CD14-positive monocyte (primary cell): Measurements from ENCODE around the gene SLC1A6. TPM values are rescaled to one million over a fixed set of nuclear protein-coding genes. Genes with fewer than 3 reads are reported as not detected.

Source experiments
- DNase-seq, 3 donors: peaks; one replicate each; pipeline ENCODE4 v3.0.0-alpha.2; 2011 to 2022
- H2AFZ ChIP-seq: 2 replicates; pipeline ENCODE4 v1.6.0; 2012; ENCODE audit warnings: mild to moderate bottlenecking, low read depth, low read length, inconsistent platforms; ENCODE audit not compliant: insufficient read depth, poor library complexity, severe bottlenecking
- H3K27ac ChIP-seq, 2 donors: 1 replicate in 1 of 2; 2 replicates in 1 of 2; pipeline ENCODE4 v1.5.1; 2012 to 2013; ENCODE audit warnings: low read length in 2 of 2, control low read depth in 1 of 2, inconsistent platforms in 1 of 2, low read depth in 1 of 2, mild to moderate bottlenecking in 1 of 2
- H3K27me3 ChIP-seq, 2 donors: one replicate each; pipeline versions ENCODE4 v1.6.0 to v1.6.1; 2011 to 2013; ENCODE audit warnings: low read length in 2 of 2; ENCODE audit not compliant: control insufficient read depth in 2 of 2, insufficient read depth in 2 of 2
- H3K36me3 ChIP-seq, 2 donors: replicated peaks in 1 of 2; 1 replicate in 1 of 2; 2 replicates in 1 of 2; pipeline versions ENCODE4 v1.5.1 to v1.6.1; 2012 to 2013; ENCODE audit warnings: low read length in 2 of 2, control low read depth in 1 of 2, inconsistent platforms in 1 of 2, mild to moderate bottlenecking in 1 of 2; ENCODE audit not compliant: insufficient read depth in 2 of 2, control insufficient read depth in 1 of 2
- H3K4me1 ChIP-seq, 2 donors: 1 replicate in 1 of 2; 2 replicates in 1 of 2; pipeline versions ENCODE4 v1.5.1 to v1.6.1; 2012 to 2013; ENCODE audit warnings: low read length in 2 of 2, control low read depth in 1 of 2, inconsistent platforms in 1 of 2, mild to moderate bottlenecking in 1 of 2, moderate library complexity in 1 of 2; ENCODE audit not compliant: insufficient read depth in 2 of 2, control insufficient read depth in 1 of 2
- H3K4me2 ChIP-seq: replicated peaks from 2 replicates; pipeline ENCODE3; 2012; ENCODE audit warnings: low read length, moderate library complexity, mild to moderate bottlenecking; ENCODE audit not compliant: poor library complexity, severe bottlenecking; ENCODE audit errors: extremely low read depth
- H3K4me3 ChIP-seq, 3 experiments: fragments of 200-600 bp in 1 of 3; sonication (generic) in 1 of 3; replicated peaks in 1 of 3; 1 replicate in 2 of 3; 2 replicates in 1 of 3; pipeline ENCODE4 v1.5.1; 2011 to 2013; ENCODE audit warnings: low read length in 3 of 3, mild to moderate bottlenecking in 3 of 3, control low read depth in 2 of 3, low read depth in 2 of 3, inconsistent platforms in 1 of 3, moderate library complexity in 1 of 3
- H3K79me2 ChIP-seq: 2 replicates; pipeline ENCODE4 v1.6.0; 2012; ENCODE audit warnings: mild to moderate bottlenecking, control low read depth, inconsistent platforms, low read length, moderate library complexity; ENCODE audit not compliant: insufficient read depth
- H3K9ac ChIP-seq: 2 replicates; pipeline ENCODE4 v1.6.0; 2017; ENCODE audit warnings: low read length, mild to moderate bottlenecking; ENCODE audit not compliant: insufficient read depth, poor library complexity, severe bottlenecking
- H3K9me3 ChIP-seq, 2 donors: replicated peaks in 1 of 2; 1 replicate in 1 of 2; 2 replicates in 1 of 2; pipeline versions ENCODE4 v1.5.1 to v1.6.1; 2012 to 2013; ENCODE audit warnings: low read length in 2 of 2, control low read depth in 1 of 2; ENCODE audit not compliant: control insufficient read depth in 1 of 2, insufficient read depth in 1 of 2
- H4K20me1 ChIP-seq: 2 replicates; pipeline ENCODE4 v1.6.0; 2012; ENCODE audit warnings: mild to moderate bottlenecking, low read length, control low read depth, moderate library complexity; ENCODE audit not compliant: insufficient read depth
- H3K27ac Mint-ChIP-seq, 7 donors: one replicate each; pipeline ENCODE4 v1.8.0; 2020; ENCODE audit warnings: mild to moderate bottlenecking in 7 of 7, mixed read lengths in 7 of 7, moderate library complexity in 6 of 7, inconsistent platforms in 2 of 7
- H3K27me3 Mint-ChIP-seq, 3 donors: one replicate each; pipeline ENCODE4 v1.8.0; 2021 to 2022; ENCODE audit warnings: low read depth in 3 of 3, mild to moderate bottlenecking in 3 of 3, mixed read lengths in 3 of 3, moderate library complexity in 3 of 3, inconsistent platforms in 1 of 3
- H3K36me3 Mint-ChIP-seq, 2 donors: one replicate each; pipeline ENCODE4 v1.8.0; 2020; ENCODE audit warnings: mixed read lengths in 2 of 2, inconsistent platforms in 1 of 2, mild to moderate bottlenecking in 1 of 2
- H3K4me1 Mint-ChIP-seq: one replicate; pipeline ENCODE4 v1.8.0; 2020; ENCODE audit warnings: mild to moderate bottlenecking, mixed read lengths
- H3K4me3 Mint-ChIP-seq, 2 donors: one replicate each; pipeline ENCODE4 v1.8.0; 2020; ENCODE audit warnings: mild to moderate bottlenecking in 2 of 2, mixed read lengths in 2 of 2, moderate library complexity in 1 of 2
- H3K9me3 Mint-ChIP-seq, 7 donors: one replicate each; pipeline ENCODE4 v1.8.0; 2020 to 2022; ENCODE audit warnings: mixed read lengths in 7 of 7, mild to moderate bottlenecking in 6 of 7, moderate library complexity in 6 of 7, inconsistent platforms in 2 of 7
- CTCF ChIP-seq: fragments of 200-600 bp; IDR thresholded peaks from one replicate; pipeline ENCODE4 v1.8.0; 2022; ENCODE audit warnings: antibody characterized with exemption, mild to moderate bottlenecking
- WGBS: methylation state at CpG from one replicate; pipeline ENCODE4 v1.1.5; 2013; ENCODE audit warnings: missing lambda C conversion rate; ENCODE audit not compliant: insufficient coverage; 5-methylcytosine and 5-hydroxymethylcytosine counted together
- intact Hi-C, 2 donors: fragments of 100-400 bp; cut with micrococcal nuclease; formaldehyde crosslinking; loops; one replicate each; pipeline versions ENCODE4 v1.15.0 to v1.15.1; 2023
- polyA plus RNA-seq, 3 donors: library from polyadenylated mRNA; depleted of rRNA in 1 of 3; unstranded in 2 of 3; stranded (reverse) in 1 of 3; fragments of 300-500 nt in 2 of 3; fragments of >200 nt in 1 of 3; fragmentation: Illumina TruSeq in 2 of 3; gene quantifications; 1 replicate in 2 of 3; 2 replicates in 1 of 3; pipeline ENCODE4 v1.2.3, GENCODE V29; 2012 to 2021

SLC1A6 gene
- polyA plus RNA-seq, 3 donors = not detected

DNA sequence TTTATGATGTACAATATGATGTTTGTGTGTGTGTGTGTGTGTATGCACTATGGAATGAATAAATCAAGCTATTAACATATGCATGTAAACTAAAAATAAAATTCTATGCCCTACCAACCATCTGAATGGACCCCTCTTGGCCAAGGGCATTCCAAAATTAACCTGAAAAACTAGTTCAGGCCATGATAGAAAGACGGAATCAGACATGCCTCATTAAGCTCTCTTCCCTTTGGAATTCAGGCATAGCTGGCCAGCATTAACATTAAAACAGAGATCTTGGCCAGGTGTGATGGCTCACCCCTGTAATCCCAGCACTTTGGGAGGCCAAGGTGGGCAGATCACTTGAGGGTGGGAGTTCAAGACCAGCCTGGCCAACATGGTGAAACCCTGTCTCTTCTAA is 18.3 kb upstream of the SLC1A6 start:
- no peaks in the 10 kb centered on the region for H3K36me3 ChIP-seq
- peaks cover 8 to 40% (median 12%) of the 10 kb centered on the region in 3 donors for H3K27me3 Mint-ChIP-seq
- H3K4me3 Mint-ChIP-seq = no peak overlapping the region
- DNase-seq = no peak
- no peak overlapping the region for H3K9ac ChIP-seq
- H3K27ac Mint-ChIP-seq = no peak overlapping the region
- intact Hi-C loops = no loop called here
- H3K79me2 ChIP-seq = no peaks in the 10 kb centered on the region
- H3K4me3 ChIP-seq = no peak overlapping the region
- no peak overlapping the region for H3K27ac ChIP-seq
- no peaks in the 10 kb centered on the region for H3K4me1 ChIP-seq
- H2AFZ ChIP-seq = no peak overlapping the region
- peaks cover 0 to 5% of the 10 kb centered on the region in 2 donors for H3K27me3 ChIP-seq
- no peaks in the 10 kb centered on the region for H4K20me1 ChIP-seq
- WGBS = 100% methylated on average over 1 of the region's 1 CpG
- no peaks in the 10 kb centered on the region for H3K36me3 Mint-ChIP-seq
- no peaks in the 10 kb centered on the region for H3K9me3 Mint-ChIP-seq
- no peaks in the 10 kb centered on the region for H3K4me1 Mint-ChIP-seq
- TF ChIP-seq CTCF = no peak
- no peaks in the 10 kb centered on the region for H3K9me3 ChIP-seq
- H3K4me2 ChIP-seq = no peak overlapping the region

DNA sequence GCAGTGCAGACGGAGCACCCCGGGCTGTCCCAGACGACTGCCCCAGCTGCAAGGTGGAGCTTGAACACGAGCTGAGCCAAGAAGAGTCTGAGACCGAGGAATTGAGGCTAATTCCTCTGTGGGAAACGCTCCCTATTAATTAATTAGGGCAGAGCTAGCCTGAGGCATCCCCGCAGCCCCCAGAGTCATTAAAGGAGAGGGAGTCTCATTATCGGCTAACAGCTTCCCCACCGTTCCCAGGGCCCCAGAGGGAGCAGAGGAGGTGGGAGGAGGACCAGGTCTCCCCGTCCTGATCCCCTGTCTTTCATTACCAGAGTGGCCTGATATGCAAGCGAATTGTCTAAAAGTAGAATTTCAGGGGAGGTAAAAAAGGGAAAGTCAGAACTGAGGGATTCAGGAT is 13.1 kb upstream of the SLC1A6 start:
- H3K27me3 ChIP-seq = peaks cover 0 to 5% of the 10 kb centered on the region in 2 donors
- no peak for TF ChIP-seq CTCF
- Mint-ChIP-seq H3K27ac (no peak overlapping the region), H3K4me3 (no peak overlapping the region), H3K9me3 (peaks cover 0 to 2% (median 0%) of the 10 kb centered on the region in 7 donors), H3K27me3 (peaks cover 5 to 34% (median 6%) of the 10 kb centered on the region in 3 donors), H3K4me1 (peaks cover 4% of the 10 kb centered on the region), H3K36me3 (no peaks in the 10 kb centered on the region)
- H3K4me1 ChIP-seq = no peaks in the 10 kb centered on the region
- H3K4me3 ChIP-seq = no peak overlapping the region
- H3K36me3 ChIP-seq = no peaks in the 10 kb centered on the region
- no peaks in the 10 kb centered on the region for H4K20me1 ChIP-seq
- H3K9me3 ChIP-seq = no peaks in the 10 kb centered on the region
- H3K79me2 ChIP-seq = no peaks in the 10 kb centered on the region
- intact Hi-C loops = no loop called here
- H3K4me2 ChIP-seq = no peak overlapping the region
- H2AFZ ChIP-seq = no peak overlapping the region
- no peak for DNase-seq
- H3K27ac ChIP-seq = no peak overlapping the region
- WGBS = 98% methylated on average over 5 of the region's 11 CpGs
- H3K9ac ChIP-seq = no peak overlapping the region
